Right atrium auricular region (tissue), 2 donors: Measurements from ENCODE around the gene CNIH4. TPM values are rescaled to one million over a fixed set of nuclear protein-coding genes. Genes with fewer than 3 reads are reported as not detected.
A peak's percentile ranks its signal among the peaks of the same experiment; 100 is the strongest.
"Not testable (repeated sequence)": the region's sequence is repeated elsewhere in the genome, so short reads cannot be mapped to it uniquely, and the experiment has no call there.

Experiments used
- DNase-seq: peaks from one replicate; pipeline ENCODE4 v3.0.0-alpha.2; 2019; ENCODE audit warnings: low spot score
- H3K27ac ChIP-seq, 2 donors: fragments of 200-600 bp; sonication (generic); 1 replicate in 1 of 2; 2 replicates in 1 of 2; pipeline ENCODE4 v1.5.1; 2016 to 2019
- H3K27me3 ChIP-seq, 2 donors: fragments of 200-600 bp; sonication (generic); one replicate each; pipeline versions ENCODE4 v1.5.1 to v1.6.0; 2017 to 2019
- H3K36me3 ChIP-seq: fragments of 200-600 bp; sonication (generic); one replicate; pipeline ENCODE4 v1.5.1; 2016
- H3K4me1 ChIP-seq, 2 donors: fragments of 200-600 bp; sonication (generic); one replicate each; pipeline versions ENCODE4 v1.5.1 to v1.6.0; 2017 to 2019
- H3K4me3 ChIP-seq, 2 donors: fragments of 200-600 bp; sonication (generic); 1 replicate in 1 of 2; 2 replicates in 1 of 2; pipeline ENCODE4 v1.5.1; 2017 to 2019; ENCODE audit warnings: mild to moderate bottlenecking in 1 of 2, moderate library complexity in 1 of 2
- H3K9me3 ChIP-seq, 2 donors: fragments of 200-600 bp; sonication (generic); one replicate each; pipeline ENCODE4 v1.5.1; 2019
- total RNA-seq, 2 donors: library from RNA; depleted of rRNA; stranded (reverse); fragments of >200 nt; gene quantifications; one replicate each; pipeline ENCODE4 v1.1.0, GENCODE V29; 2016
- TF ChIP-seq, protein P1 (sequence below), 2 donors: fragments of 200-600 bp; sonication (generic); IDR thresholded peaks; one replicate each; pipeline ENCODE4 v1.5.1; 2019; ENCODE audit warnings: antibody characterized with exemption in 2 of 2

CNIH4 gene
- total RNA-seq, 2 donors from 2014 or later = 18.2 to 22.4 TPM

DNA sequence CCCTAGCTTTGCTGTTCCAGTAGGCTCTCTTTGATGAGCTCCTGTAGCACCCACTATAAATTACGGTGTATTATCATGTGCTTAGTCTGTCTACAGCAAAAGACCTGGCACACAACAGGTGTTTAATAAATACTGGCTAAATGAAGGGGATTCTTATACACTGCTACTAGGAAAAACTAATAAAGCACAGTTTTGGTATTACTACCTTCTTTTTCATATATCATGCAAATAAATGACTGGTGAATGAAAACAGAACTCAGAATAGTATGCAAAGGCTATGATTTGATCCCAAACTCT lies 51.6 kb downstream of the CNIH4 start:
- Histone ChIP-seq H3K9me3 (no peaks in the 10 kb centered on the region), H3K27ac (no peak overlapping the region), H3K4me1 (no peaks in the 10 kb centered on the region), H3K4me3 (no peak overlapping the region), H3K36me3 (peaks cover 81% of the 10 kb centered on the region), H3K27me3 (no peaks in the 10 kb centered on the region)
- TF ChIP-seq, protein P1, sequence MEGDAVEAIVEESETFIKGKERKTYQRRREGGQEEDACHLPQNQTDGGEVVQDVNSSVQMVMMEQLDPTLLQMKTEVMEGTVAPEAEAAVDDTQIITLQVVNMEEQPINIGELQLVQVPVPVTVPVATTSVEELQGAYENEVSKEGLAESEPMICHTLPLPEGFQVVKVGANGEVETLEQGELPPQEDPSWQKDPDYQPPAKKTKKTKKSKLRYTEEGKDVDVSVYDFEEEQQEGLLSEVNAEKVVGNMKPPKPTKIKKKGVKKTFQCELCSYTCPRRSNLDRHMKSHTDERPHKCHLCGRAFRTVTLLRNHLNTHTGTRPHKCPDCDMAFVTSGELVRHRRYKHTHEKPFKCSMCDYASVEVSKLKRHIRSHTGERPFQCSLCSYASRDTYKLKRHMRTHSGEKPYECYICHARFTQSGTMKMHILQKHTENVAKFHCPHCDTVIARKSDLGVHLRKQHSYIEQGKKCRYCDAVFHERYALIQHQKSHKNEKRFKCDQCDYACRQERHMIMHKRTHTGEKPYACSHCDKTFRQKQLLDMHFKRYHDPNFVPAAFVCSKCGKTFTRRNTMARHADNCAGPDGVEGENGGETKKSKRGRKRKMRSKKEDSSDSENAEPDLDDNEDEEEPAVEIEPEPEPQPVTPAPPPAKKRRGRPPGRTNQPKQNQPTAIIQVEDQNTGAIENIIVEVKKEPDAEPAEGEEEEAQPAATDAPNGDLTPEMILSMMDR (IDR thresholded peaks at IDR 0.05) = no peak
- DNase-seq = no peak

DNA sequence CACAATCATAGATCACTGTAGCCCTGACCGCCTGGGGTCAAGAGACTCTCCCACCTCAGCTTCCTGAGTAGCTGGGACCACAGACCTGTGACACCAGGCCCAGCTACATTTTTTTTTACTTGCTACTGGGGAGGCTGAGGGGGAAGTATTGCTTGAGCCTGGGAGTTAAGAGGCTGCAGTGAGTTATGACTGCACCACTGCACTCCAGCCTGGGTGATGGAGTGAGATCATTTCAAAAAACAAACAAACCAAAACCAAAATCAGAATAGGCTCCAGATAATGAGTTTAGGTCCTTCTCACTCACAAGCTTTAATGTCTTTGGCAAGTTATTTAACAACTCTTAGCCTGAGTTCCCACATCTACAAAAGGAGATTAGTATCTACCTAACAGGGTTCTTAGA lies 55.1 kb downstream of the CNIH4 start:
- no peaks in the 10 kb centered on the region for H3K9me3 ChIP-seq
- no peaks in the 10 kb centered on the region for H3K4me1 ChIP-seq
- H3K36me3 ChIP-seq = peaks cover 68% of the 10 kb centered on the region
- no peak overlapping the region for H3K4me3 ChIP-seq
- H3K27me3 ChIP-seq = no peaks in the 10 kb centered on the region
- TF ChIP-seq, protein P1 (IDR thresholded peaks at IDR 0.05) = no peak
- no peak for DNase-seq
- H3K27ac ChIP-seq = no peak overlapping the region

DNA sequence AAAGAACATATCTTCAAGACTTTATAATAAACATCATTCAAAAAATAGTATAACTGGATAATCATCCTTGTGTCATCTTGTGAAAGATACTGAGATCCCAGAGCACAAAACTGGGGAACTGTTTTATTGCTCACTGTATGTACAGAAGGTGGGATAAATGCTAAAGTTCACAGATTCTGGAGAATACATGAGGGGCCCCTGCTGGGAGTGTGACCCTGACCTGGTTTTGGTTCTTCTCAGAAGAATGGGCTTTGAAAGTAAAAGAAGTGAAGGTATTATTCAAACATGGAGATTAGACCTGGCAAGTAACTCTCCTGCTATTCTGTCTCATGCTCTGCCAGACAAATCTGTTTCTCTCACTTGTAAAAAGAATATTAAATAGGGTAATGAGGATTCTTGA lies 63.4 kb downstream of the CNIH4 start:
- no peak for DNase-seq
- no peaks in the 10 kb centered on the region for H3K27me3 ChIP-seq
- no peaks in the 10 kb centered on the region for H3K4me1 ChIP-seq
- TF ChIP-seq, protein P1 (IDR thresholded peaks at IDR 0.05) = no peak
- H3K9me3 ChIP-seq = no peaks in the 10 kb centered on the region
- no peak overlapping the region for H3K27ac ChIP-seq
- H3K36me3 ChIP-seq = peaks cover 89% of the 10 kb centered on the region
- H3K4me3 ChIP-seq = no peak overlapping the region

DNA sequence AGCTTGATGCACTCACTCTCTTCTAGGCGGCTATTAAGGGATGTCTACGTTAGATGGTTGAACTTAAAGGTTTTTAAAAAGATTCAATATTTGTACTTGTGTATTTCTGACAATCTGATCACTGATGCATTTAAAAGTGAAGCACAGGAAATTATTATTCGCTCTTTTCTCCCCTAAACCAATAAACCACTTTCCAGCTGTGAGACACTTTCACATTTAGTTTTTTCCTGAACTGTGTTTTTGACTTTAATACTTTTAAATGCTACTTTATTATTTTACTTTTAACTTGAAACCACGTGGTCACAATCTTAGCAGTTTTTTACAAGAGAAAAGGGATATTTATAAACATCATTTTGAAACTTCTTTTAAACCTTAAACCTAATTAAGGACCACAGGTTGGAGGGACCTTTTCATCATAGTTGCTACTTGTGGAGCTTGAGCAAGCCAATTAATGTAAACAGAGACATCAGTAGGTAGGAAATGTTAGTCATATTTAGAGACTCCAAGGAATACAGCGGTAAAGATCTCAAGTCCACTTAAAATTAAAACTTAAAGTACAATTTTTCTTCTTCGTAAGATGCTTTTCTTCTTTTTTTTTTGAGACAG lies 68.7 kb downstream of the CNIH4 start:
- TF ChIP-seq, protein P1 (IDR thresholded peaks at IDR 0.05) = no peak
- no peak for DNase-seq
- Histone ChIP-seq H3K4me3 (no peak overlapping the region), H3K27ac (no peak overlapping the region), H3K27me3 (no peaks in the 10 kb centered on the region), H3K9me3 (no peaks in the 10 kb centered on the region), H3K4me1 (peaks cover 0 to 17% of the 10 kb centered on the region in 2 donors), H3K36me3 (peaks cover 46% of the 10 kb centered on the region)

DNA sequence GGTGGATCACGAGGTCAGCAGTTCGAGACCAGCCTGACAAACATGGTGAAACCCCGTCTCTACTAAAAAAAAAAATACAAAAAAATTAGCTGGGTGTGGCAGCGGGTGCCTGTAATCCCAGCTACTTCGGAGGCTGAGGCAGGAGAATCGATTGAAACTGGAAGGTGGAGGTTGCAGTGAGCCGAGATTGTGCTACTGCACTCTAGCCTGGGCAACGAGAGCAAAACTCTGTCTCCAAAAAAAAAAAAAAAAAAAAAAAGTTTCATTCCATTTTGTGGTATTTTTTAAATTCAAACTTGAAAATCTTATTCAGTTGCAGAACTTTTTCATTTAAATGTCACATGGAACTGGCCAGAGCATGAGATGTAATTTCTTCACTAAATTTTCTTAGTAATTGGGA lies 70.2 kb downstream of the CNIH4 start:
- not testable (repeated sequence) for H3K27ac ChIP-seq
- Histone ChIP-seq H3K36me3 (peaks cover 37% of the 10 kb centered on the region), H3K4me1 (peaks cover 0 to 32% of the 10 kb centered on the region in 2 donors)

DNA sequence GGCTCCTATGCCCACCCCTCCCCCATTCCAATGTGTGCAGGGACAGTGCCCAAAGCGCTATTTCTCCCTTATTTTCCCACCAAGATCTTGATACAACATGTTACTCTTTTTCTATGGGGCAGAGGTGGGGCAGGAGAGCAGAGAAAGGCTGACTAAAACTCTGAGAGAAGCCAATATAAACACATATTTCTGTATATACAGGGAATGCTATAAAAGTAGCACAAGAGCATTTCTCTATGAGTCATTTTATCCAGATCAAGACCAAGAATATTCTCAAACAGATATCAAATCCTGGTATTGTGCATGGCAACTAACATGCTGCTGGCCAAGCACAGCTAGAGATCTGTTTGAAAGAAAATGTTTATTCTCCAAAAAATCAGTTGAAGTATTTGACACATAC lies 70.7 kb downstream of the CNIH4 start:
- no peak for DNase-seq
- Histone ChIP-seq H3K9me3 (no peaks in the 10 kb centered on the region), H3K27ac (peak overlapping the region; percentile 6 to 19), H3K4me3 (no peak overlapping the region), H3K36me3 (peaks cover 33% of the 10 kb centered on the region), H3K27me3 (no peaks in the 10 kb centered on the region), H3K4me1 (peaks cover 0 to 37% of the 10 kb centered on the region in 2 donors)
- TF ChIP-seq, protein P1 (IDR thresholded peaks at IDR 0.05) = no peak

More for the DNA sequence above, 70.2 kb downstream of the CNIH4 start:
- H3K9me3 ChIP-seq, DNase-seq, H3K4me3 ChIP-seq, H3K27me3 ChIP-seq: not testable (repeated sequence)

DNA sequence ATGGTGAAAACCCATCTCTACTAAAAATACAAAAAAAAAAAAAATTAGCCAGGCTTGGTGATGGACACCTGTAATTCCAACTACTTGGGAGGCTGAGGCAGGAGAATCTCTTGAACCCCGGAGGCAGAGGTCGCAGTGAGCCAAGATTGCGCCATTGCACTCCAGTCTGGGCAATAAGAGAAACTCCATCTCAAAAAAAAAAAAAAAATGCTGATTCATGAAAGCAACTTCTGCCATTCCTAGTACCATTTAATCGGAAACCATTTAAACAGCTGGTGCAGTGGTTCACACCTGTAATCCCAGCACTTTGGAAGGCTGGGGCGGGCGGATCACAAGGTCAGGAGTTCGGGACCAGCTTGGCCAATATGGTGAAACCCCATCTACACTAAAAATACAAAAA lies 72.0 kb downstream of the CNIH4 start:
- not testable (repeated sequence) for H3K27ac ChIP-seq, H3K27me3 ChIP-seq, H3K9me3 ChIP-seq, DNase-seq, H3K4me3 ChIP-seq
- peaks cover 19% of the 10 kb centered on the region for H3K36me3 ChIP-seq
- H3K4me1 ChIP-seq = peaks cover 0 to 44% of the 10 kb centered on the region in 2 donors
